K562 (cell line): ENCODE data around the gene ASB6. TPM values are rescaled to one million over a fixed set of nuclear protein-coding genes. Genes with fewer than 3 reads are reported as not detected.

Source experiments
- ARHGAP35 ChIP-seq: fragments of 450-650 bp; IDR thresholded peaks from 2 replicates; pipeline ENCODE4 v1.6.1; 2018; ENCODE audit not compliant: partially characterized antibody
- BCOR ChIP-seq: fragments of 450-650 bp; IDR thresholded peaks from 2 replicates; pipeline ENCODE4 v1.6.1; 2016
- DACH1 ChIP-seq: fragments of 450-650 bp; IDR thresholded peaks from 2 replicates; pipeline ENCODE4 v1.6.1; 2018; ENCODE audit not compliant: partially characterized antibody
- EHMT2 ChIP-seq: fragments of 450-650 bp; IDR thresholded peaks from 2 replicates; pipeline ENCODE4 v1.6.1; 2018; ENCODE audit warnings: antibody characterized with exemption
- FOSL1 ChIP-seq: fragments of 200-800 bp; sonication (Bioruptor generic); conservative IDR thresholded peaks from 2 replicates; pipeline ENCODE4 v1.6.1; 2016; ENCODE audit warnings: missing genetic modification characterization, missing compliant biosample characterization
- HDAC1 ChIP-seq, 2 experiments: fragments of 450-650 bp; IDR thresholded peaks; 2 replicates each; pipeline ENCODE4 v1.6.1; 2016 to 2017; ENCODE audit warnings: inconsistent platforms in 1 of 2, mild to moderate bottlenecking in 1 of 2, moderate library complexity in 1 of 2
- HDAC8 ChIP-seq: fragments of 450-650 bp; IDR thresholded peaks from 2 replicates; pipeline ENCODE4 v1.6.1; 2016; ENCODE audit warnings: mild to moderate bottlenecking, missing genetic modification characterization, moderate library complexity, missing compliant biosample characterization
- IRF2 ChIP-seq: sonication (generic); formaldehyde crosslinking; IDR thresholded peaks from 2 replicates; pipeline ENCODE4 v1.8.1; 2022; ENCODE audit warnings: mild to moderate bottlenecking, missing genetic modification reagents
- MCM2 ChIP-seq: fragments of 450-650 bp; IDR thresholded peaks from 2 replicates; pipeline ENCODE4 v1.6.1; 2017; ENCODE audit warnings: low read depth, mild to moderate bottlenecking
- MYBL2 ChIP-seq, 2 experiments: fragments of 450-650 bp in 1 of 2; sonication (generic) in 1 of 2; formaldehyde crosslinking in 1 of 2; IDR thresholded peaks; 2 replicates each; pipeline versions ENCODE4 v1.6.1 to v1.8.1; 2017 to 2022; ENCODE audit warnings: borderline replicate concordance in 1 of 2, inconsistent platforms in 1 of 2, low read depth in 1 of 2, mild to moderate bottlenecking in 1 of 2, missing genetic modification reagents in 1 of 2, moderate library complexity in 1 of 2
- OTX1 ChIP-seq: fragments of 450-650 bp; formaldehyde crosslinking; IDR thresholded peaks from 2 replicates; pipeline ENCODE4 v1.4.0; 2022; ENCODE audit warnings: mild to moderate bottlenecking
- PRPF4 ChIP-seq: fragments of 200-400 bp; formaldehyde crosslinking; IDR thresholded peaks from one replicate; pipeline ENCODE4 v1.6.1; 2017; ENCODE audit warnings: low read length, low read depth, mild to moderate bottlenecking; ENCODE audit not compliant: insufficient read depth, poor library complexity, severe bottlenecking
- SMAD1 ChIP-seq: fragments of 150-350 bp; IDR thresholded peaks from 2 replicates; pipeline ENCODE4 v1.6.1; 2014; ENCODE audit warnings: low read length, low read depth; ENCODE audit not compliant: partially characterized antibody
- WHSC1 ChIP-seq: IDR thresholded peaks from one replicate; pipeline ENCODE4 v1.6.1; 2012; ENCODE audit warnings: low read length, control low read depth, inconsistent platforms
- ZZZ3 ChIP-seq: fragments of 450-650 bp; IDR thresholded peaks from 2 replicates; pipeline ENCODE4 v1.6.1; 2016; ENCODE audit warnings: antibody characterized with exemption, mild to moderate bottlenecking, moderate library complexity
- polyA plus RNA-seq, 8 experiments: library from polyadenylated mRNA; depleted of rRNA in 4 of 8; stranded (reverse) in 5 of 8; unstranded in 3 of 8; fragments of >200 nt; fragmentation: Nextera tagmentation in 2 of 8; fragmentation: Illumina TruSeq in 1 of 8; extraction: Ambion mirVana in 2 of 8; extraction: Trizol in 1 of 8; gene quantifications; 2 replicates each; pipeline versions ENCODE4 v1.2.1 to v1.2.3, GENCODE V29; 2011 to 2014; ENCODE audit warnings: inconsistent platforms in 1 of 8, missing spikeins in 1 of 8
- total RNA-seq, 7 experiments: library from RNA; depleted of rRNA in 6 of 7; stranded (reverse); fragments of >200 nt in 6 of 7; fragmentation: Illumina TruSeq in 2 of 7; extraction: Trizol in 2 of 7; gene quantifications; 2 replicates each; pipeline versions ENCODE4 v1.2.1 to v1.2.3, GENCODE V29; 2011 to 2021; ENCODE audit warnings: low replicate concordance in 1 of 7
- TF ChIP-seq, protein P1 (sequence below): fragments of 450-650 bp; formaldehyde crosslinking; IDR thresholded peaks from 2 replicates; pipeline ENCODE4 v1.4.0; 2020; ENCODE audit warnings: mild to moderate bottlenecking, mixed read lengths

ASB6 gene
- total and polyA plus RNA-seq, 9 of the 15 experiments (the other 6 are each of a cell fraction or from before 2014, with no cell fraction given): 0.92 to 17.8 (median 11.3) TPM

DNA sequence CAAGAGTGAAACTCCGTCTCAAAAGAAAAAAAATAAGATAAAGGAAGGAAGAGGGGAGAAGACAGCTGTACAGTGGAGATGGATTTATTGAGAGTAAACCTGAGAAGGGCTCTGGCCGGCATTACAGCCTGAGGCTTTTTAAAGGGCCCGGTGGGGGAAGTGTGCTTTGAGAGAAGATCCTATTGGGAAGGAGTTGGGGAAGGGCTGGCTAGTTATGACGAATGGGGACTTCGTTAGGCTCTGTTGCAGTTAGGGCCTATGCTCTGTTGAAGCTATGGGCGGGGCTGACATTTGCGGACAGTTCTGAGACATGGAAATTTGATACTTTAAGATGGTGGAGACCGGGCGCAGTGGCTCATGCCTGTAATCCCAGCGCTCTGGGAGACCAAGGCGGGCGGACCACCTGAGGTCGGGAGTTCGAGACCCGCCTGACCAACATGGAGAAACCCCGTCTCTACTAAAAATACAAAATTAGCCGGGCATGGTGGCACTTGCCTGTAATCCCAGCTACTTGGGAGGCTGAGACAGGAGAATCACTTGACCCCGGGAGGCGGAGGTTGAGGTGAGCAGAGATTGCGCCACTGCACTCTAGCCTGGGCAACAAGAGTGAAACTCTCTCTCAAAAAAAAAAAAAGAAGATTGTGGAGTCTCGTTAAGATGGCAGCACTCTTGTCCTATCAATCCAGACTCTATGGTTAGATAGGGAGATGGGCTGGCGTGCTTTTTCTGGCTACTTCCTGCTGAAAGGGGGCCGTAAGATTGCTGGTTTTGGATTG lies 54.3 kb downstream of the ASB6 start (continued):
- TF ChIP-seq HDAC8 (tag) (peak; percentile 88), ZZZ3 (no peak), HDAC1 (IDR thresholded peaks at IDR 0.05) (no peak; a peak in 1 of 4 replicates), MCM2 (no peak), BCOR (peak; percentile 85), EHMT2 (peak; percentile 79; the same call in 1 of the 2 replicates), IRF2 (CRISPR knock-in tag) (no peak), SMAD1 (no peak), ARHGAP35 (no peak), MYBL2 (IDR thresholded peaks at IDR 0.05; ENCODE audit: low read depth) (no peak), MYBL2 (CRISPR knock-in tag; IDR thresholded peaks at IDR 0.05; ENCODE audit: borderline replicate concordance) (no peak), OTX1 (CRISPR knock-in tag) (no peak), PRPF4 (no peak), DACH1 (no peak), WHSC1 (no peak), FOSL1 (peak; percentile 55)
- TF ChIP-seq, protein P1, sequence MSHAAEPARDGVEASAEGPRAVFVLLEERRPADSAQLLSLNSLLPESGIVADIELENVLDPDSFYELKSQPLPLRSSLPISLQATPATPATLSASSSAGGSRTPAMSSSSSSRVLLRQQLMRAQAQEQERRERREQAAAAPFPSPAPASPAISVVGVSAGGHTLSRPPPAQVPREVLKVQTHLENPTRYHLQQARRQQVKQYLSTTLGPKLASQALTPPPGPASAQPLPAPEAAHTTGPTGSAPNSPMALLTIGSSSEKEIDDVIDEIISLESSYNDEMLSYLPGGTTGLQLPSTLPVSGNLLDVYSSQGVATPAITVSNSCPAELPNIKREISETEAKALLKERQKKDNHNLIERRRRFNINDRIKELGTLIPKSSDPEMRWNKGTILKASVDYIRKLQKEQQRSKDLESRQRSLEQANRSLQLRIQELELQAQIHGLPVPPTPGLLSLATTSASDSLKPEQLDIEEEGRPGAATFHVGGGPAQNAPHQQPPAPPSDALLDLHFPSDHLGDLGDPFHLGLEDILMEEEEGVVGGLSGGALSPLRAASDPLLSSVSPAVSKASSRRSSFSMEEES (CRISPR knock-in tag): no peak
